Trophoblast cell (in vitro differentiated cells and primary cell): Measurements from ENCODE around the gene CLCN3.
A peak's percentile ranks its signal among the peaks of the same experiment; 100 is the strongest.

Source experiments
- DNase-seq, 2 donors: peaks; one replicate each; pipeline ENCODE4 v3.0.0-alpha.2; 2016
- H2AFZ ChIP-seq: 2 replicates; pipeline ENCODE4 v1.6.1; 2013; ENCODE audit warnings: low read length, moderate library complexity, mild to moderate bottlenecking; ENCODE audit not compliant: insufficient read depth, poor library complexity
- H2AK5ac ChIP-seq: 2 replicates; pipeline ENCODE4 v1.6.1; 2013; ENCODE audit warnings: mild to moderate bottlenecking, low read length
- H2BK120ac ChIP-seq: 2 replicates; pipeline ENCODE4 v1.6.1; 2013; ENCODE audit warnings: low read length, mild to moderate bottlenecking, moderate library complexity; ENCODE audit not compliant: insufficient read depth, poor library complexity
- H2BK12ac ChIP-seq: 2 replicates; pipeline ENCODE4 v1.6.1; 2013; ENCODE audit warnings: mild to moderate bottlenecking, low read length, moderate library complexity
- H2BK5ac ChIP-seq: 2 replicates; pipeline ENCODE4 v1.6.1; 2013; ENCODE audit warnings: low read length, low read depth, moderate library complexity, mild to moderate bottlenecking; ENCODE audit not compliant: poor library complexity
- H3K14ac ChIP-seq: 2 replicates; pipeline ENCODE4 v1.6.1; 2013; ENCODE audit warnings: mild to moderate bottlenecking, low read length
- H3K18ac ChIP-seq: 2 replicates; pipeline ENCODE4 v1.6.1; 2013; ENCODE audit warnings: mild to moderate bottlenecking, low read length
- H3K23ac ChIP-seq: 2 replicates; pipeline ENCODE4 v1.6.1; 2013; ENCODE audit warnings: low read length
- H3K27ac ChIP-seq: 2 replicates; pipeline ENCODE4 v1.5.1; 2013; ENCODE audit warnings: low read depth, mild to moderate bottlenecking, inconsistent platforms, low read length, moderate library complexity
- H3K27me3 ChIP-seq: 2 replicates; pipeline ENCODE4 v1.6.1; 2013; ENCODE audit warnings: inconsistent platforms, mild to moderate bottlenecking, low read length, moderate library complexity; ENCODE audit not compliant: insufficient read depth
- H3K36me3 ChIP-seq, 2 experiments: 1 replicate in 1 of 2; 2 replicates in 1 of 2; pipeline ENCODE4 v1.6.1; 2013; ENCODE audit warnings: low read length in 2 of 2, mild to moderate bottlenecking in 2 of 2, moderate library complexity in 1 of 2; ENCODE audit not compliant: insufficient read depth in 2 of 2, control insufficient read depth in 1 of 2
- H3K4ac ChIP-seq: 2 replicates; pipeline ENCODE4 v1.6.1; 2013; ENCODE audit warnings: low read depth, mild to moderate bottlenecking, low read length, moderate library complexity
- H3K4me1 ChIP-seq, 2 experiments: 1 replicate in 1 of 2; 2 replicates in 1 of 2; pipeline ENCODE4 v1.6.1; 2013; ENCODE audit warnings: low read length in 2 of 2, mild to moderate bottlenecking in 2 of 2, moderate library complexity in 1 of 2; ENCODE audit not compliant: insufficient read depth in 2 of 2, control insufficient read depth in 1 of 2
- H3K4me2 ChIP-seq: 2 replicates; pipeline ENCODE4 v1.6.1; 2013; ENCODE audit warnings: inconsistent platforms, mild to moderate bottlenecking, low read length, moderate library complexity
- H3K4me3 ChIP-seq: 2 replicates; pipeline ENCODE4 v1.5.1; 2013; ENCODE audit warnings: mild to moderate bottlenecking, low read depth, low read length, inconsistent platforms
- H3K79me1 ChIP-seq: one replicate; pipeline ENCODE4 v1.6.1; 2013; ENCODE audit warnings: low read length
- H3K79me2 ChIP-seq: 2 replicates; pipeline ENCODE4 v1.6.1; 2013; ENCODE audit warnings: low read length, mild to moderate bottlenecking; ENCODE audit not compliant: control insufficient read depth, insufficient read depth, poor library complexity
- H3K9ac ChIP-seq: 2 replicates; pipeline ENCODE4 v1.6.1; 2013; ENCODE audit warnings: mild to moderate bottlenecking, low read length
- H3K9me3 ChIP-seq: 2 replicates; pipeline ENCODE4 v1.6.1; 2013; ENCODE audit warnings: low read depth, mild to moderate bottlenecking, control low read depth, inconsistent platforms, low read length; ENCODE audit not compliant: insufficient read depth
- H4K12ac ChIP-seq: 2 replicates; pipeline ENCODE4 v1.6.1; 2013; ENCODE audit warnings: low read depth, mild to moderate bottlenecking, low read length, moderate library complexity
- H4K8ac ChIP-seq: 2 replicates; pipeline ENCODE4 v1.6.1; 2013; ENCODE audit warnings: low read depth, mild to moderate bottlenecking, low read length, moderate library complexity
- H4K91ac ChIP-seq: one replicate; pipeline ENCODE4 v1.6.1; 2013; ENCODE audit warnings: low read depth, mild to moderate bottlenecking, low read length, moderate library complexity
- WGBS: extraction: QIAGEN DNeasy Blood & Tissue Kit; methylation state at CpG from one replicate; pipeline ENCODE4 v1.1.7; 2013; ENCODE audit warnings: missing lambda C conversion rate; ENCODE audit not compliant: insufficient read length, insufficient coverage; ENCODE audit errors: extremely low coverage; 5-methylcytosine and 5-hydroxymethylcytosine counted together

The CLCN3 gene

GRCh38 chr4:169649545-169650226 is 29.3 kb downstream of the CLCN3 start:
- Histone ChIP-seq H3K23ac (no peak overlapping the region), H3K79me1 (no peaks in the 10 kb centered on the region)
- WGBS, result no CpG with 5 or more reads among the region's 7 CpGs

GRCh38 chr4:169650227-169650936 is 30.0 kb downstream of the CLCN3 start:
- H3K9me3 ChIP-seq, result no peaks in the 10 kb centered on the region
- H3K4me3 ChIP-seq, result no peak overlapping the region
- WGBS, result no CpG with 5 or more reads among the region's 3 CpGs

More at GRCh38 chr4:169649545-169650226, 29.3 kb downstream of the CLCN3 start:
- no peak overlapping the region for H2AK5ac ChIP-seq
- H3K9me3 ChIP-seq, result no peaks in the 10 kb centered on the region
- no peaks in the 10 kb centered on the region for H3K79me2 ChIP-seq
- peak overlapping the region; percentile 54 for H4K8ac ChIP-seq
- H4K12ac ChIP-seq, result no peak overlapping the region
- no peak overlapping the region for H3K9ac ChIP-seq
- no peak overlapping the region for H3K4me2 ChIP-seq
- no peak overlapping the region for H2BK120ac ChIP-seq
- H3K27me3 ChIP-seq, result no peaks in the 10 kb centered on the region
- no peak overlapping the region for H2BK12ac ChIP-seq
- no peak overlapping the region for H2BK5ac ChIP-seq
- no peak overlapping the region for H3K27ac ChIP-seq
- DNase-seq, result no peak
- no peak overlapping the region for H4K91ac ChIP-seq
- H3K36me3 ChIP-seq, result peaks cover 0 to 2% of the 10 kb centered on the region in 2 experiments
- H2AFZ ChIP-seq, result no peak overlapping the region
- H3K18ac ChIP-seq, result no peak overlapping the region
- H3K4me1 ChIP-seq, result no peaks in the 10 kb centered on the region
- H3K4ac ChIP-seq, result no peak overlapping the region
- H3K4me3 ChIP-seq, result no peak overlapping the region
- H3K14ac ChIP-seq, result no peak overlapping the region

GRCh38 chr4:169652535-169652934 is 32.2 kb downstream of the CLCN3 start:
- Histone ChIP-seq H3K18ac (no peak overlapping the region), H3K9ac (no peak overlapping the region)

More at GRCh38 chr4:169650227-169650936, 30.0 kb downstream of the CLCN3 start:
- Histone ChIP-seq H3K27me3 (no peaks in the 10 kb centered on the region), H4K91ac (no peak overlapping the region), H3K9ac (no peak overlapping the region), H4K8ac (no peak overlapping the region), H2AFZ (no peak overlapping the region), H2AK5ac (no peak overlapping the region), H3K23ac (no peak overlapping the region), H3K14ac (no peak overlapping the region), H2BK5ac (no peak overlapping the region), H4K12ac (no peak overlapping the region), H3K79me1 (no peaks in the 10 kb centered on the region), H3K4me2 (no peak overlapping the region), H3K27ac (no peak overlapping the region), H3K4me1 (no peaks in the 10 kb centered on the region), H2BK12ac (no peak overlapping the region), H3K36me3 (peaks cover 0 to 3% of the 10 kb centered on the region in 2 experiments), H2BK120ac (no peak overlapping the region), H3K4ac (no peak overlapping the region), H3K79me2 (no peaks in the 10 kb centered on the region), H3K18ac (no peak overlapping the region)
- DNase-seq, result no peak

GRCh38 chr4:169655401-169655800 is 35.0 kb downstream of the CLCN3 start:
- no CpG with 5 or more reads among the region's 6 CpGs for WGBS
- Histone ChIP-seq H3K36me3 (peaks cover 0 to 4% of the 10 kb centered on the region in 2 experiments), H3K4me2 (no peak overlapping the region)

More at GRCh38 chr4:169652535-169652934, 32.2 kb downstream of the CLCN3 start:
- H4K91ac ChIP-seq, result no peak overlapping the region
- H3K79me2 ChIP-seq, result no peaks in the 10 kb centered on the region
- no peaks in the 10 kb centered on the region for H3K27me3 ChIP-seq
- H3K4me2 ChIP-seq, result no peak overlapping the region
- H3K9me3 ChIP-seq, result no peaks in the 10 kb centered on the region
- H3K14ac ChIP-seq, result no peak overlapping the region
- H4K12ac ChIP-seq, result no peak overlapping the region
- no peak overlapping the region for H2BK5ac ChIP-seq
- DNase-seq, result no peak
- no peaks in the 10 kb centered on the region for H3K79me1 ChIP-seq
- no peak overlapping the region for H3K23ac ChIP-seq
- peaks cover 0 to 4% of the 10 kb centered on the region in 2 experiments for H3K36me3 ChIP-seq
- H4K8ac ChIP-seq, result no peak overlapping the region
- no peak overlapping the region for H3K27ac ChIP-seq
- H2AFZ ChIP-seq, result no peak overlapping the region
- no peak overlapping the region for H2AK5ac ChIP-seq
- H3K4me1 ChIP-seq, result no peaks in the 10 kb centered on the region
- H2BK12ac ChIP-seq, result no peak overlapping the region
- no peak overlapping the region for H3K4ac ChIP-seq
- H2BK120ac ChIP-seq, result no peak overlapping the region
- H3K4me3 ChIP-seq, result no peak overlapping the region

More at GRCh38 chr4:169655401-169655800, 35.0 kb downstream of the CLCN3 start:
- no peaks in the 10 kb centered on the region for H3K4me1 ChIP-seq
- H2AK5ac ChIP-seq, result no peak overlapping the region
- no peaks in the 10 kb centered on the region for H3K9me3 ChIP-seq
- H2BK12ac ChIP-seq, result no peak overlapping the region
- no peaks in the 10 kb centered on the region for H3K27me3 ChIP-seq
- no peak overlapping the region for H3K4me3 ChIP-seq
- H3K14ac ChIP-seq, result no peak overlapping the region
- H2BK120ac ChIP-seq, result no peak overlapping the region
- H3K18ac ChIP-seq, result no peak overlapping the region
- H4K8ac ChIP-seq, result no peak overlapping the region
- H4K12ac ChIP-seq, result no peak overlapping the region
- H3K23ac ChIP-seq, result no peak overlapping the region
- H3K79me2 ChIP-seq, result no peaks in the 10 kb centered on the region
- H3K9ac ChIP-seq, result no peak overlapping the region
- H2AFZ ChIP-seq, result no peak overlapping the region
- peak overlapping the region; percentile 79 for H3K4ac ChIP-seq
- H2BK5ac ChIP-seq, result no peak overlapping the region
- peak; percentile 53 to 66 for DNase-seq
- no peak overlapping the region for H3K27ac ChIP-seq
- H4K91ac ChIP-seq, result no peak overlapping the region
- peaks cover 2% of the 10 kb centered on the region for H3K79me1 ChIP-seq
